Neural progenitor cell (in vitro differentiated cells): ENCODE data around the gene ST3GAL4. TPM values are rescaled to one million over a fixed set of nuclear protein-coding genes. Genes with fewer than 3 reads are reported as not detected.

Experiments used
- DNase-seq: peaks from one replicate; pipeline ENCODE4 v3.0.0-alpha.2; 2016; ENCODE audit warnings: low spot score
- H2AFZ ChIP-seq: fragments of 200-600 bp; sonication (generic); replicated peaks from 2 replicates; pipeline ENCODE4 v1.6.1; 2016; ENCODE audit warnings: antibody characterized with exemption
- H3F3A ChIP-seq: fragments of 200-600 bp; sonication (generic); 2 replicates; pipeline ENCODE4 v1.6.1; 2016; ENCODE audit warnings: antibody characterized with exemption, low read depth
- H3K27ac ChIP-seq: fragments of 200-600 bp; sonication (generic); 2 replicates; pipeline ENCODE4 v1.5.1; 2016; ENCODE audit warnings: mild to moderate bottlenecking
- H3K27me3 ChIP-seq: fragments of 200-600 bp; sonication (generic); 2 replicates; pipeline ENCODE4 v1.6.1; 2016; ENCODE audit warnings: mild to moderate bottlenecking, moderate library complexity
- H3K36me3 ChIP-seq: fragments of 200-600 bp; sonication (generic); 2 replicates; pipeline ENCODE4 v1.5.1; 2016
- H3K4me1 ChIP-seq: fragments of 200-600 bp; sonication (generic); 2 replicates; pipeline ENCODE4 v1.6.1; 2016; ENCODE audit warnings: mixed run types
- H3K4me2 ChIP-seq: fragments of 200-600 bp; sonication (generic); 2 replicates; pipeline ENCODE4 v1.6.1; 2016
- H3K4me3 ChIP-seq: fragments of 200-600 bp; sonication (generic); 2 replicates; pipeline ENCODE4 v1.5.1; 2016
- H3K79me2 ChIP-seq: fragments of 200-600 bp; sonication (generic); 2 replicates; pipeline ENCODE4 v1.6.1; 2016; ENCODE audit warnings: low read depth
- H3K9ac ChIP-seq: fragments of 200-600 bp; sonication (generic); 2 replicates; pipeline ENCODE4 v1.6.1; 2016
- H3K9me3 ChIP-seq: fragments of 200-600 bp; sonication (generic); 2 replicates; pipeline ENCODE4 v1.5.1; 2016; ENCODE audit warnings: low read depth
- H4K20me1 ChIP-seq: fragments of 200-600 bp; sonication (generic); 2 replicates; pipeline ENCODE4 v1.6.1; 2016; ENCODE audit warnings: low read depth
- H3K27ac Mint-ChIP-seq: 3 replicates; pipeline ENCODE4 v1.8.0; 2021; ENCODE audit warnings: mixed read lengths
- H3K27me3 Mint-ChIP-seq: 2 replicates; pipeline ENCODE4 v1.8.0; 2022; ENCODE audit warnings: low read depth, mild to moderate bottlenecking, inconsistent platforms, moderate library complexity, mixed read lengths; ENCODE audit not compliant: insufficient read depth
- H3K36me3 Mint-ChIP-seq: 3 replicates; pipeline ENCODE4 v1.8.0; 2021; ENCODE audit warnings: mixed read lengths
- H3K4me1 Mint-ChIP-seq: 3 replicates; pipeline ENCODE4 v1.8.0; 2021; ENCODE audit warnings: mixed read lengths
- H3K4me3 Mint-ChIP-seq: 3 replicates; pipeline ENCODE4 v1.8.0; 2021; ENCODE audit warnings: mild to moderate bottlenecking, moderate library complexity, mixed read lengths
- H3K9me3 Mint-ChIP-seq: 3 replicates; pipeline ENCODE4 v1.8.0; 2020; ENCODE audit warnings: mixed read lengths
- EZH2 ChIP-seq: fragments of 200-600 bp; sonication (generic); IDR thresholded peaks from 2 replicates; pipeline ENCODE4 v1.6.1; 2017; ENCODE audit warnings: antibody characterized with exemption, mild to moderate bottlenecking, moderate library complexity
- EZH2phosphoT487 ChIP-seq: fragments of 200-600 bp; sonication (generic); IDR thresholded peaks from 2 replicates; pipeline ENCODE4 v1.6.1; 2017; ENCODE audit warnings: antibody characterized with exemption
- total RNA-seq: library from RNA; depleted of rRNA; stranded (reverse); fragments of >200 nt; gene quantifications from 2 replicates; pipeline ENCODE4 v1.2.3, GENCODE V29; 2015; ENCODE audit warnings: low replicate concordance
- TF ChIP-seq, protein P1 (sequence below): fragments of 200-600 bp; sonication (generic); IDR thresholded peaks from 2 replicates; pipeline ENCODE4 v1.5.1; 2017; ENCODE audit warnings: antibody characterized with exemption, mild to moderate bottlenecking

ST3GAL4 gene
- total RNA-seq, 1 donor from 2014 or later: 13.0 TPM

DNA sequence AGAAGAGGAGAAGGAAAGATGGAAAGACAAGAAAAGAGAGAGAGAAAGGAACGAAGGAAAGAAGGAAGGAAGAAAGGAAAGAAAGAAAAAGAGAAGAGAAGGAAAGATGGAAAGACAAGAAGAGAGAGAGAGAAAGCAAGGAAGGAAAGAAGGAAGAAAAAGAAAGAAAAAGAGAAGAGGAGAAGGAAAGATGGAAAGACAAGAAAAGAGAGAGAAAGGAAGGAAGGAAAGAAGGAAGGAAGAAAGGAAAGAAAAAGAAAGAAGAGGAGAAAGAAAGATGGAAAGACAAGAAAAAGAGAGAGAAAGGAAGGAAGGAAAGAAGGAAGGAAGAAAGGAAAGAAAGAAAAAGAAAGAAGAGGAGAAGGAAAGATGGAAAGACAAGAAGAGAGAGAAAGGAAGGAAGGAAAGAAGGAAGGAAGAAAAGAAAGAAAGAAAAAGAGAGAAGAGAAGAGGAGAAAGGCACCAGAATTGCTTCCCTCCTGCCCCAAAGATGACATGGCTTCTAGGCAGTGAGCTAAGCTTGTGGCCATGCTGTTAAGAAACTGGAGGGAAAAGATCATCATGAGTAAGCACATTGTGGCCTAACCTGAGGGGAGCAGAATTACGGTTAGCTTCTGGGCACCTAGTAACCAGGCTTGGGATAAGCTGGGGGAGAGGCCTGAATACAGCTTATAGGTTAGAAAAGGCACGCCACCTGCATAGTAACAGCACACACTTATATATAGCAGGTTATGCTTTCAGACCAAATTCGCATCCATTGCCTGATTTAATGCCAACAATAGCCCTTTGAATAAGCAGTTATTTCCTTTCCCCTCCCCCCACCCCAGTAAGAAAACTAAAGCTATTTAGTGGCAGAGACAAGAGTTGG lies 2.3 kb upstream of the ST3GAL4 start:
- H3K27ac Mint-ChIP-seq: peak overlapping the region; percentile 16
- peaks cover 10% of the 10 kb centered on the region for H3K36me3 Mint-ChIP-seq
- H3K9me3 ChIP-seq: no peaks in the 10 kb centered on the region
- H3K27me3 Mint-ChIP-seq: peaks cover 7% of the 10 kb centered on the region
- H3K27ac ChIP-seq: no peak overlapping the region
- peaks cover 85% of the 10 kb centered on the region for H3K79me2 ChIP-seq
- no peaks in the 10 kb centered on the region for H3K9me3 Mint-ChIP-seq
- H3K36me3 ChIP-seq: no peaks in the 10 kb centered on the region
- H3K27me3 ChIP-seq: no peaks in the 10 kb centered on the region
- no peak overlapping the region for H2AFZ ChIP-seq
- TF ChIP-seq EZH2phosphoT487 (no peak), EZH2 (no peak)
- TF ChIP-seq, protein P1, sequence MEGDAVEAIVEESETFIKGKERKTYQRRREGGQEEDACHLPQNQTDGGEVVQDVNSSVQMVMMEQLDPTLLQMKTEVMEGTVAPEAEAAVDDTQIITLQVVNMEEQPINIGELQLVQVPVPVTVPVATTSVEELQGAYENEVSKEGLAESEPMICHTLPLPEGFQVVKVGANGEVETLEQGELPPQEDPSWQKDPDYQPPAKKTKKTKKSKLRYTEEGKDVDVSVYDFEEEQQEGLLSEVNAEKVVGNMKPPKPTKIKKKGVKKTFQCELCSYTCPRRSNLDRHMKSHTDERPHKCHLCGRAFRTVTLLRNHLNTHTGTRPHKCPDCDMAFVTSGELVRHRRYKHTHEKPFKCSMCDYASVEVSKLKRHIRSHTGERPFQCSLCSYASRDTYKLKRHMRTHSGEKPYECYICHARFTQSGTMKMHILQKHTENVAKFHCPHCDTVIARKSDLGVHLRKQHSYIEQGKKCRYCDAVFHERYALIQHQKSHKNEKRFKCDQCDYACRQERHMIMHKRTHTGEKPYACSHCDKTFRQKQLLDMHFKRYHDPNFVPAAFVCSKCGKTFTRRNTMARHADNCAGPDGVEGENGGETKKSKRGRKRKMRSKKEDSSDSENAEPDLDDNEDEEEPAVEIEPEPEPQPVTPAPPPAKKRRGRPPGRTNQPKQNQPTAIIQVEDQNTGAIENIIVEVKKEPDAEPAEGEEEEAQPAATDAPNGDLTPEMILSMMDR: no peak
- H3K4me2 ChIP-seq: peak overlapping the region; percentile 86
- H3K4me3 ChIP-seq: no peak overlapping the region
- peaks cover 27% of the 10 kb centered on the region for H3K4me1 ChIP-seq
- no peaks in the 10 kb centered on the region for H3F3A ChIP-seq
- H3K9ac ChIP-seq: no peak overlapping the region
- H4K20me1 ChIP-seq: peaks cover 36% of the 10 kb centered on the region
- peak overlapping the region; percentile 76 for H3K4me3 Mint-ChIP-seq
- DNase-seq: no peak
- peaks cover 40% of the 10 kb centered on the region for H3K4me1 Mint-ChIP-seq

DNA sequence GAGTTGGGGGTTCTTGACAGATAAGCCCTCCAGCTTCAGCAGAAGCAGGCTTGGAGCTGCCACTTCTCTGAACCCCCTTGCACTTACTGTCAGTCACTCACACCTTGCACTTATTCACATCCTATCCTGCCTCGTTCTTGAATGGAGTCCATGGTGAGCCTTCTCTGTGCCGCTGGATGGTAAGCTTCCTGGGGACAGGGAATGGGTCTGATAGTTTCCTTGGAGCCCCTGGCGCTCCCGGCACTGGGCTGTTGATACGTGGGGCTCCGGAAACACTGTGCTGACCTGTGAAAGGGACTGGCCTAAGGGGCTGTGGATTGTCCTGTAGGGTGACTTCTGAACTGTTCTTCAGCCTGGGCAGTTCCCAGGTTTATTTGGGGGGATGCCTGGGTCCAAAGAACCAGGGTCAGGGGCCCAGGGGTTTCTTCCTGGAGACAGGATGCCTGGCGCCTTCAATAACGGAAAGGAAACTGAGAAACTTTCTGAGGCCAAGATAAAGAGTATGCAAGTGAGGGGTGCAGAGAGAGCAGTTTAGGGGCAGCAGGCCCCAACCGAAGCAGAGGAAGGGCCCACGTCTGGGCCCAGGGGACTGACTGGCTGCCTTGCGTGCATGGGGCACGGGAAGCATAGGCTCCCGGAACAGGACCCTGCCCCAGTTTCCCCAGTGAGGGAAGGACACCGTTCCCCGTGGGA lies 709 bp upstream of the ST3GAL4 start:
- Histone ChIP-seq H3K9ac (peak overlapping the region; percentile 72), H3K27ac (no peak overlapping the region), H3K79me2 (peaks cover 73% of the 10 kb centered on the region), H3K27me3 (no peaks in the 10 kb centered on the region), H3K36me3 (no peaks in the 10 kb centered on the region), H3F3A (no peaks in the 10 kb centered on the region), H3K4me3 (peak overlapping the region; percentile 94), H3K4me1 (peaks cover 29% of the 10 kb centered on the region), H3K4me2 (peak overlapping the region; percentile 86), H4K20me1 (peaks cover 44% of the 10 kb centered on the region), H3K9me3 (no peaks in the 10 kb centered on the region), H2AFZ (peak overlapping the region; percentile 71)
- no peak for TF ChIP-seq EZH2
- TF ChIP-seq, protein P1: no peak
- no peak for TF ChIP-seq EZH2phosphoT487
- Mint-ChIP-seq H3K27ac (peak overlapping the region; percentile 98), H3K27me3 (peaks cover 6% of the 10 kb centered on the region), H3K4me1 (peaks cover 44% of the 10 kb centered on the region), H3K4me3 (peak overlapping the region; percentile 96), H3K9me3 (no peaks in the 10 kb centered on the region), H3K36me3 (peaks cover 5% of the 10 kb centered on the region)
- no peak for DNase-seq

DNA sequence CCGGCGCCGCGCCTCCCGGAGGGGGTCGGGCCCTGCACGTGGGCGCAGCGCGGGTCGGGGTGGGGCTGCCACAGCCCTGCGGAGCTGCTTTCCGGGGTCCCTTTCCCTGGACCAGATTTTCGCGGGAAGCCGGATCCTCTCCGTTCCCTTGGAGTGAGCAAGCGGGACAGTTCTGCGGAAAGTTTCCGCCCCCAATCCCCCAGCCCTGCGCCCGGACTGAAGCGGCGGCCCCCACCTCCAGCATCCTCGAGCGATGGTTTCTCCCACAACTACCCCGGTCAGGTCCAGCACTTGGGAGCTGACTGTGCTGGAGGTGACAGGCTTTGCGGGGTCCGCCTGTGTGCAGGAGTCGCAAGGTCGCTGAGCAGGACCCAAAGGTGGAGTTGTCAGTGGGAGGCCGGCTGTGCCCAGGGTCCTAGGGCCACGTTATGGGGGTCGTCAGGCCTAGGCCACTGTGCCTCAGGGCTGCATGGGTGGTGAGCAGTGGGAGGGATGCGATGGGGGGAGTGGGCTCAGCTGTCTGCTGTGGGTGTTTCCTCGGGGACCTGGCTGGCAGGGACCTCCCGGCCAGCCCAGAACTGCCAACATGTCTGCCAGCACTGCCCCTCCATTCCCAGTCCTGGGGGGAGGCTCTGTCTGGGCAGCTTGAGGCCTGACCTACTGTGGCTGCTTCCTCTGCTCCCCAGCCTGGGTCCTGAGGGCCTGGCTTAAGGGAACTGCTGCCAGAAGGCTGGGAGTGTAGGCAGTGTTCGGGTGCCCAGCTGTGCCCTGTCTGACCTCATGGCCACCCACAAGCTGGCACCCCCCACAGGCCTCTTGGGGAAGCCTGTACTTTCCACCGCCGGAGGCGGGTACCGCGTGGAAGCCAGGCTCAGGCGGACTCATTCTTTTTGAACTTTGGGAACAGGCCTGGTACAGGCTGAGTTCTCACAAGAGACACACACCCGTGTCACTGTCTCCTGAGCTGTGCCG lies 726 bp downstream of the ST3GAL4 start:
- H3K79me2 ChIP-seq: peaks cover 59% of the 10 kb centered on the region
- H3K9me3 ChIP-seq: no peaks in the 10 kb centered on the region
- no peak for DNase-seq
- no peaks in the 10 kb centered on the region for H3K27me3 ChIP-seq
- H4K20me1 ChIP-seq: peaks cover 47% of the 10 kb centered on the region
- no peak overlapping the region for H2AFZ ChIP-seq
- H3K27ac Mint-ChIP-seq: no peak overlapping the region
- H3K4me1 Mint-ChIP-seq: peaks cover 54% of the 10 kb centered on the region
- H3K4me3 ChIP-seq: peak overlapping the region; percentile 94
- H3K4me3 Mint-ChIP-seq: peak overlapping the region; percentile 83
- TF ChIP-seq EZH2 (no peak), EZH2phosphoT487 (no peak)
- TF ChIP-seq, protein P1: no peak
- H3K36me3 ChIP-seq: no peaks in the 10 kb centered on the region
- peak overlapping the region; percentile 86 for H3K4me2 ChIP-seq
- peaks cover 32% of the 10 kb centered on the region for H3K4me1 ChIP-seq
- no peak overlapping the region for H3K27ac ChIP-seq
- H3K9ac ChIP-seq: no peak overlapping the region
- peaks cover 2% of the 10 kb centered on the region for H3K36me3 Mint-ChIP-seq
- H3F3A ChIP-seq: no peaks in the 10 kb centered on the region
- no peaks in the 10 kb centered on the region for H3K9me3 Mint-ChIP-seq
- H3K27me3 Mint-ChIP-seq: peaks cover 9% of the 10 kb centered on the region
